ENCODE data around the gene ATP8A1. TPM values are rescaled to one million over a fixed set of nuclear protein-coding genes. Genes with fewer than 3 reads are reported as not detected.

Gene ATP8A1
- total RNA-seq, 1 donor from 2014 or later, result 14.6 TPM

- no peak for DNase-seq (ENCODE audit: missing footprints)
- no peak for ATAC-seq
- intact Hi-C loops (cut with DNase I), result no loop called here
Observed at GRCh38 chr4:42369489-42369888, 287.4 kb downstream of the ATP8A1 start.

GRCh38 chr4:42366959-42367358 is 289.9 kb downstream of the ATP8A1 start:
- no peak for ATAC-seq
- DNase-seq (ENCODE audit: missing footprints), result no peak
- intact Hi-C loops (cut with DNase I), result no loop called here

GRCh38 chr4:42364266-42365053 is 292.4 kb downstream of the ATP8A1 start:
- ATAC-seq, result no peak
- no peak for DNase-seq (ENCODE audit: missing footprints)
- intact Hi-C loops (cut with DNase I), result no loop called here

GRCh38 chr4:42363614-42364013 is 293.3 kb downstream of the ATP8A1 start:
- intact Hi-C loops (cut with DNase I), result no loop called here
- no peak for DNase-seq (ENCODE audit: missing footprints)
- ATAC-seq, result no peak

- intact Hi-C loops (cut with DNase I), result no loop called here
- ATAC-seq, result no peak
- DNase-seq (ENCODE audit: missing footprints), result no peak
Observed at GRCh38 chr4:42362591-42362990, 294.3 kb downstream of the ATP8A1 start.

GRCh38 chr4:42361456-42361855 is 295.4 kb downstream of the ATP8A1 start:
- intact Hi-C loops (cut with DNase I), result no loop called here
- ATAC-seq, result no peak
- no peak for DNase-seq (ENCODE audit: missing footprints)

GRCh38 chr4:42360256-42360669 is 296.6 kb downstream of the ATP8A1 start:
- no peak for DNase-seq (ENCODE audit: missing footprints)
- no peak for ATAC-seq
- intact Hi-C loops (cut with DNase I), result no loop called here

GRCh38 chr4:42359711-42360110 is 297.2 kb downstream of the ATP8A1 start:
- ATAC-seq (no peak), DNase-seq (ENCODE audit: missing footprints) (no peak)
- intact Hi-C loops (cut with DNase I), result no loop called here

Other genes starting within 250 kb of the ATP8A1 start
- gene GRXCR1, start 235.6 kb upstream of the ATP8A1 start, total RNA-seq, result not detected

Data from Right ventricle myocardium inferior (tissue), 1 donor.